Activated CD8-positive, alpha-beta memory T cell treated with anti-CD3 and anti-CD28 coated beads for 36 hours (primary cell): ENCODE data around the gene VWF. TPM values are rescaled to one million over a fixed set of nuclear protein-coding genes. Genes with fewer than 3 reads are reported as not detected.
"Not testable (repeated sequence)": the region's sequence is repeated elsewhere in the genome, so short reads cannot be mapped to it uniquely, and the experiment has no call there.

ENCODE experiments used
- CTCF ChIA-PET: fragments of 350-600 bp; sonication (Branson Sonifier 250); formaldehyde crosslinking; loops from one replicate; lab custom pipeline; 2021; ENCODE audit warnings: antibody characterized with exemption; lab: Charles Lee
- POLR2A ChIA-PET: fragments of 350-600 bp; sonication (Branson Sonifier 250); formaldehyde crosslinking; loops from one replicate; lab custom pipeline; 2021; ENCODE audit warnings: antibody characterized with exemption; lab: Charles Lee
- total RNA-seq, 2 experiments: library from RNA; stranded (reverse); gene quantifications; one replicate each; pipeline ENCODE4 v1.2.3, GENCODE V29; 2021

Gene VWF
- total RNA-seq, 2 experiments from 2014 or later: 0.04 TPM

DNA sequence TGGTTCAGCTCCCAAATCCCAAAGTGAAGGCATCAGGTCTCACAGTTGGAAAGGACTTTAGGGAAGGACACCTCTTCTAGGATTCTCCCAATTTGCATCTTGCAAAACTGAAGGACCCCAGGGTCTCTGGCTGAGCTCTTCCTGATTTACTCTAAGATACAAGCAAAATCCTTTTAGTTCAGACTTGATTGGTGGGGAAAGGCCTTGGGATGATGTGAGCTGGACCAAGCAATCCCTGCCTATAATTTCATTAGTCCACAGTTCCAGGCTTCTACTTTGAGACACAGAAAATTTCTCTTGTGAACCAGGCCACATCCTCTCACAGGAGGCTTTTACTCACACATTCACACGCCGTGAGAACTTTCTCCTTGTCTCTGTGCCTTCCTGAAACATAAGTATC, 23.6 kb upstream of the VWF start:
- ChIA-PET POLR2A (no interaction called here), CTCF (no interaction called here)

- ChIA-PET POLR2A (no interaction called here), CTCF (no interaction called here)
These were observed 22.5 kb upstream of the VWF start for GRCh38 chr12:6146951-6147350.

DNA sequence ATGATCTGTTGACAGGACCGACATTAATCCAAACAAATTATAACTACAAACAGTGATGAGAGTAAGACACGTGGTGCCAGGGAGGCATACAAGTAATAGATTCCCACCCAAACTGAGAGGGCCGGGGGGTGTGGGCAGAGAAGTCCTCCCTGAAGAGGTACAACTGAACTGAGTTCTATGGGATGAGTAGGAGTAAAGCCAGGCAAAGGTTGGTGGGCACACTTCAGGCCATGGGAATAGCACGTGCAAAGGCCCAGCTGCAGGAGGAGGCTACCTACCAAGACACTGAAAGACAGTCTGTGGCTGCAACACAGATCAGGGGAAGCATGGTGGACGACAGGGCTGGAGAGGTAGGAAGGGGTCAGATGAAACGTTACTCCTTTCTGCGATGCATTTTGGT, 22.0 kb upstream of the VWF start:
- CTCF ChIA-PET: interaction anchor here (0.6 to 1.2 kb wide), 2 partner anchors 49 to 156 kb away, joined by 3 to 6 read pairs; no protein-coding TSS in a partner anchor
- POLR2A ChIA-PET: no interaction called here

DNA sequence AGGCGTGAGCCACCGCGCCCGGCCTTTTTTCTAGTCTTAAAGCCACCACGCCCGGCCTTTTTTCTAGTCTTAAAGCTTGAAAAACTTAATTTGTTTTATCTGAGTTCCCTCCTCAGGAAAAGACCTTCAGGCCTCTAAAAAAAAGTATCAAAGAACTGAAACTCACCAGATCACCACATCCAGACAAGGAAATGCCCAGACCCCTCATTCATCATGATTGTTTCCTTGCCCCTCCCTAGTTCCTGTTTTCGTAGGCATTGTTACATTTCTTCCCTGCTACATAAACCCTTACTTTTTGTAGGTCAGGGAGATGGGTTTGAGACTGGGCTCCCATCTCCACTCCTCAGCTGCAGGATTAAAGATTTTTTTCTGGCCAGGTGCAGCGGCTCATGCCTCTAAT, 21.1 kb upstream of the VWF start:
- ChIA-PET POLR2A (no interaction called here), CTCF (interaction anchor here (0.7 to 1.2 kb wide), 2 partner anchors 50 to 1192 kb away, joined by 3 to 7 read pairs; no protein-coding TSS in a partner anchor)

DNA sequence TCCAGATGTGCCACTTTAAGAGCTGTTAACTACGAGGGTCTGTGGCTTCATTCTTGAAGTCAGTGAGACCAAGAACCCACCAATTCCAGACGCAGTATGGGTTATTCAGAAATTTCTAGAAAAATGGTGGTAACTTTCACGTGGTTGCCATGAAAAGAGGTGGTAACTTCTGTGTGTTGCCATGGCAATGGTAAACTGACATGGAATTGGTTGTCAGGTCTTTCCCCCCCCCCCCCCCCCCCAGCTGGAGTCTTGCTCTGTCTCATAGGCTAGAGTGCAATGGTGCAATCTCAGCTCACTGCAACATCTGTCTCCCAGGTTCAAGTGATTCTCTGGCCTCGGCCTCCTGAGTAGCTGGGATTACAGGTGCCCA, 18.8 kb upstream of the VWF start:
- CTCF ChIA-PET: no interaction called here
- POLR2A ChIA-PET: interaction anchor here (0.6 kb wide), 1 partner anchor 101 kb away, joined by 4 read pairs; no protein-coding TSS in a partner anchor

GRCh38 chr12:6142368-6143302, 18.2 kb upstream of the VWF start:
- POLR2A ChIA-PET: interaction anchor here (0.6 to 1.0 kb wide), 2 partner anchors 102 to 135 kb away, joined by 3 to 4 read pairs; no protein-coding TSS in a partner anchor
- CTCF ChIA-PET: not testable (repeated sequence)

DNA sequence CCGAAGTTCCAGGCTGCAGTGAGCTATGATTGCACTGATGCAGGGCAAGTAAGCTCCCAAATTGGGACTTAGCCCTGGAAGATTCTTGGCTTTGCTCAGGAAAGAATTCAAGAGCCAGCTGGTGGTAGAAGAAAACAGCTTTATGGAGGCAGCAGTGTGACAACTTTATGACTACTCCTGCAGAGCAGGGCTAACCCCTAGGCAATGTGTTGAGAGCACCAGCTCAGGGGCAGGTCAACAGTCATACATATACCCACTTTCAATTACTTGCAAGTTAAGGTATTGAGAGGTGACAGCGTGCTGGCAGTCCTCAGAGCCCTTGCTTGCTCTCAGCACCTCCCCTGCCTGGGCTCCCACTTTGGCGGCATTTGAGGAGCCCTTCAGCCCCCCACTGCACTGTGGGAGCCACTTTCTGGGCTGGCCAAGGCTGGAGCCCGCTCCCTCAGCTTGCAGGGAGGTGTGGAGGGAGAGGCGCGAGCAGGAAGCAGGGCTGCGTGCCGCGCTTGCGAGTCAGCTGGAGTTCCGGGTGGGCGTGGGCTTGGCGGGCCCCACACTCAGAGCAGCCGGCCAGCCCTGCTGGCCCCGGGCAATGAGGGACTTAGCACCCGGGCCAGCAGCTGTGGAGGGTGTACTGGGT, 17.4 kb upstream of the VWF start:
- CTCF ChIA-PET: interaction anchor here (1.3 kb wide), 1 partner anchor 26 kb away, joined by 3 read pairs; no protein-coding TSS in a partner anchor
- POLR2A ChIA-PET: interaction anchor here (0.7 to 1.0 kb wide), 2 partner anchors 27 to 135 kb away, joined by 3 read pairs; no protein-coding TSS in a partner anchor

- ChIA-PET POLR2A (interaction anchor here (0.7 to 1.0 kb wide), 2 partner anchors 28 to 136 kb away, joined by 3 read pairs; no protein-coding TSS in a partner anchor), CTCF (interaction anchor here (1.3 kb wide), 1 partner anchor 27 kb away, joined by 3 read pairs; no protein-coding TSS in a partner anchor)
These were observed 16.4 kb upstream of the VWF start for GRCh38 chr12:6140651-6141447.

- CTCF ChIA-PET: no interaction called here
- POLR2A ChIA-PET: no interaction called here
These were observed 10.6 kb upstream of the VWF start for GRCh38 chr12:6135071-6135470.

DNA sequence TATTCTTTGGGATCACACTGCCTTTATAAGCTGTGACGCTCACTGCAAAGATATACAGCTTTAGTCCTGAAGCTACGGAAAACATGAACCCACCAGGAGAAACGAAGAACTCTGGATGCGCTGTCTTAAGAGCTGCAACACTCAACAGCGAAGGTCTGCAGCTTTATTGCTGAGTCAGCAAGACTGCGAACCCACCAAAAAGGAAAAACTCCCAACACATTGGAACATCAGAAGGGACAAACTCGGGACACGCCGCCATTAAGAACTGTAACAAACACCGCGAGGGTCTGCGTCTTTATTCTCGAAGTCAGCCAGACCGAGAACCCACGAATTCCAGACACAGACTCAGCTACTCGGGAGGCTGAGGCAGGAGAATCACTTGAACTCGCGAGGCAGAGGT, 9.2 kb upstream of the VWF start:
- POLR2A ChIA-PET: no interaction called here
- CTCF ChIA-PET: interaction anchor here (0.7 kb wide), 1 partner anchor 65 kb away, joined by 3 read pairs; no protein-coding TSS in a partner anchor

DNA sequence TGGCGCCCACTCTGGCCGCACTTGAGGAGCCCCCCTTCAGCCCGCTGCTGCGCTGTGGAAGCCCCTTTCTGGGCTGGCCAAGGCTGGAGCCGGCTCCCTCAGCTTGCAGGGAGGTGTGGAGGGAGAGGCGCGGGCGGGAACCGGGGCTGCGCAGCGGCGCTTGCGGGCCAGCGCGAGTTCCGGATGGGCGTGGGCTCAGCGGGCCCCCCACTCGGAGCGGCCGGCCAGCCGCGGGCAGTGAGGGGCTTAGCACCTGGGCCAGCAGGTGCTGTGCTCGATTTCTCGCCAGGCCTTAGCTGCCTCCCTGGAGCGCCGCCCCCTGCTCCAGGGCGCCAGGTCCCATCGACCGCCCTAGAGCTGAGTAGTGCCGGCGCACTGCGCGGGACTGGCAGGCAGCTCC, 8.0 kb upstream of the VWF start:
- ChIA-PET CTCF (no interaction called here), POLR2A (no interaction called here)

DNA sequence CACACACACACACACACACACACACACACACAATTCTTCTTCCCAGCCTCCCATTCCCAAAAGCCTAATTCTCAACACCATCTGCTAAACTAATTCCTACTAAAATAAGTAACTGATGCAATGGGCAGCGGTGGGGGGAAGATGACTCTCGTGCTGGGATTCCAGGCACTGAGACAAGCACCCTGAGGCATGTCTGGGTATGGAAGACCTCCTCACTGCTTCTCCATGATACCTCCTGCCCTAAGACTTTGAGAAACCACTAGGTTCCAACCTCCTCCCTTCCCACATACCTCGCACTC, 789 bp upstream of the VWF start:
- POLR2A ChIA-PET: no interaction called here
- CTCF ChIA-PET: no interaction called here

- ChIA-PET POLR2A (no interaction called here), CTCF (no interaction called here)
These were observed 1.2 kb downstream of the VWF start for GRCh38 chr12:6123258-6123657.

GRCh38 chr12:6122201-6122600, 2.3 kb downstream of the VWF start:
- CTCF ChIA-PET: no interaction called here
- POLR2A ChIA-PET: no interaction called here

DNA sequence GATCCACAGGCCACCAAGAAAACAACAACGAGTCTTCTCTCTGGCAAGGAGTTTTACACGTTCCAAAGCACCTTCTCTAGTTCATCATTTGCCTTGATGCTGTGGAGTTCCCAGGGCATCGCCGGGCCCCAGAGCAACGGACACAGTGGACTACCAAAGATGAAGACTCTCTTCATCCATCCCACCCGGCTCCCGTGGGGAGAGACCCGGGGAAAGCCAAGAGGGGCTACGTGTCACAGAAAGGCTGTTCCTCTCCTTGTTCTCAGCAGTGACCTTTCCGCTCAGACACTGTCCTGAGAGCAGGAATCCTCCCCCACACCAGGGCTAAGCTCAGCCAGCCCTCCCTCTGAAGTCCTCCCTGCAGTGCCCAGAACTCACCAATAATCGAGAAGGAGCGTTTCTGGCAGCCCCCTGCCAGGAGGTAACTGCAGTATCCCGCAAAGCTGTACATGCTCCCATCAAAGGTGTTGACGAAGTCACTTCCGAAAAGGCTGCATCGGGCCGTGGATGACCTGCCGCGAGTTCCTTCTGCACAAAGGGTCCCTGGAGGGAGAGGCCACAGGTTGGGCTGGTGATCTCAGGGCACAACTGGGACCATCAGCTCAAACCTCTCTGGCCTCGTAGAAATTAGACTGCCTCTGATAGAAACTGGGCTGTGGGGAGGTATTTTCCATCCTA, 3.5 kb downstream of the VWF start:
- CTCF ChIA-PET: no interaction called here
- POLR2A ChIA-PET: no interaction called here

GRCh38 chr12:6118891-6119568, 5.4 kb downstream of the VWF start:
- POLR2A ChIA-PET: interaction anchor here (0.5 kb wide), 1 partner anchor 52 kb away, joined by 3 read pairs; no protein-coding TSS in a partner anchor
- CTCF ChIA-PET: no interaction called here

- POLR2A ChIA-PET: no interaction called here
These were observed 7.9 kb downstream of the VWF start for GRCh38 chr12:6116471-6117021.

GRCh38 chr12:6115389-6115788, 9.1 kb downstream of the VWF start:
- ChIA-PET POLR2A (no interaction called here), CTCF (no interaction called here)

More at GRCh38 chr12:6116471-6117021, 7.9 kb downstream of the VWF start:
- CTCF ChIA-PET: no interaction called here
